ENCODE measurements around the gene APH1B.

APH1B gene

GRCh38 chr15:63264688-63265293 lies 12.6 kb upstream of the APH1B start:
- Histone ChIP-seq H3K4me3 (ENCODE audit: low read depth, low read length) (no peak overlapping the region), H3K79me2 (no peaks in the 10 kb centered on the region), H3K4me1 (no peaks in the 10 kb centered on the region), H3K27me3 (ENCODE audit: control insufficient read depth, insufficient read depth, low read length) (no peaks in the 10 kb centered on the region), H3K9me3 (ENCODE audit: control insufficient read depth, low read length) (no peaks in the 10 kb centered on the region), H3K36me3 (ENCODE audit: control insufficient read depth, insufficient read depth, low read length) (no peaks in the 10 kb centered on the region), H2AFZ (no peak overlapping the region), H3K9ac (no peak overlapping the region), H3K4me2 (ENCODE audit: low read length) (no peak overlapping the region), H3K27ac (no peak overlapping the region)
- no peak for TF ChIP-seq CTCF (IDR thresholded peaks at IDR 0.05)

- no peak for TF ChIP-seq CTCF (IDR thresholded peaks at IDR 0.05)
Observed at GRCh38 chr15:63274427-63274826, 3.0 kb upstream of the APH1B start.

GRCh38 chr15:63276342-63277037 lies 915 bp upstream of the APH1B start:
- H3K9ac ChIP-seq: no peak overlapping the region
- TF ChIP-seq CTCF (IDR thresholded peaks at IDR 0.05): no peak

More at GRCh38 chr15:63274427-63274826, 3.0 kb upstream of the APH1B start:
- H2AFZ ChIP-seq: no peak overlapping the region
- H3K4me1 ChIP-seq: no peaks in the 10 kb centered on the region
- H3K36me3 ChIP-seq (ENCODE audit: control insufficient read depth, insufficient read depth, low read length): no peaks in the 10 kb centered on the region
- no peaks in the 10 kb centered on the region for H3K27me3 ChIP-seq (ENCODE audit: control insufficient read depth, insufficient read depth, low read length)
- no peak overlapping the region for H3K4me2 ChIP-seq (ENCODE audit: low read length)
- no peaks in the 10 kb centered on the region for H3K79me2 ChIP-seq
- H3K4me3 ChIP-seq (ENCODE audit: low read depth, low read length): no peak overlapping the region
- H3K9ac ChIP-seq: no peak overlapping the region
- H3K9me3 ChIP-seq (ENCODE audit: control insufficient read depth, low read length): no peaks in the 10 kb centered on the region
- H3K27ac ChIP-seq: no peak overlapping the region

GRCh38 chr15:63277893-63278456 lies 570 bp downstream of the APH1B start:
- H3K4me3 ChIP-seq (ENCODE audit: low read depth, low read length): peak overlapping the region; percentile 81
- no peaks in the 10 kb centered on the region for H3K79me2 ChIP-seq
- peak overlapping the region; percentile 98 for H2AFZ ChIP-seq
- peak overlapping the region; percentile 82 for H3K27ac ChIP-seq
- no peaks in the 10 kb centered on the region for H3K27me3 ChIP-seq (ENCODE audit: control insufficient read depth, insufficient read depth, low read length)
- TF ChIP-seq CTCF (IDR thresholded peaks at IDR 0.05): no peak
- H3K4me1 ChIP-seq: no peaks in the 10 kb centered on the region
- no peaks in the 10 kb centered on the region for H3K9me3 ChIP-seq (ENCODE audit: control insufficient read depth, low read length)
- peak overlapping the region; percentile 89 for H3K4me2 ChIP-seq (ENCODE audit: low read length)
- no peaks in the 10 kb centered on the region for H3K36me3 ChIP-seq (ENCODE audit: control insufficient read depth, insufficient read depth, low read length)
- H3K9ac ChIP-seq: peak overlapping the region; percentile 37

More at GRCh38 chr15:63276342-63277037, 915 bp upstream of the APH1B start:
- peak overlapping the region; percentile 75 for H2AFZ ChIP-seq
- no peaks in the 10 kb centered on the region for H3K36me3 ChIP-seq (ENCODE audit: control insufficient read depth, insufficient read depth, low read length)
- H3K9me3 ChIP-seq (ENCODE audit: control insufficient read depth, low read length): no peaks in the 10 kb centered on the region
- H3K27ac ChIP-seq: peak overlapping the region; percentile 42
- H3K4me3 ChIP-seq (ENCODE audit: low read depth, low read length): peak overlapping the region; percentile 57
- no peaks in the 10 kb centered on the region for H3K79me2 ChIP-seq
- no peaks in the 10 kb centered on the region for H3K4me1 ChIP-seq
- H3K4me2 ChIP-seq (ENCODE audit: low read length): peak overlapping the region; percentile 61
- H3K27me3 ChIP-seq (ENCODE audit: control insufficient read depth, insufficient read depth, low read length): no peaks in the 10 kb centered on the region

All from parathyroid adenoma (tissue), 2 donors.